NCI-H2081 (cell line): Measurements from ENCODE around the gene HGF.
"Not testable (repeated sequence)": the region's sequence is repeated elsewhere in the genome, so short reads cannot be mapped to it uniquely, and the experiment has no call there.

ENCODE experiments used
- DNase-seq, 2 experiments: peaks; one replicate each; lab custom pipeline; 2025; lab: John Stamatoyannopoulos, UW

HGF gene

GRCh38 chr7:81776161-81776560 is 6.3 kb upstream of the HGF start:
- DNase-seq: no peak

GRCh38 chr7:81775560-81775959 is 5.7 kb upstream of the HGF start:
- no peak for DNase-seq

GRCh38 chr7:81774551-81774950 is 4.7 kb upstream of the HGF start:
- DNase-seq: no peak

GRCh38 chr7:81770728-81771223 is 929 bp upstream of the HGF start:
- DNase-seq: no peak

- no peak for DNase-seq
These were observed 682 bp downstream of the HGF start for GRCh38 chr7:81768951-81769778.

- DNase-seq: peak; percentile 11 to 75
These were observed 1.9 kb downstream of the HGF start for GRCh38 chr7:81767926-81768325.

- no peak for DNase-seq
These were observed 8.0 kb downstream of the HGF start for GRCh38 chr7:81761821-81762220.

GRCh38 chr7:81761031-81761430 is 8.8 kb downstream of the HGF start:
- no peak for DNase-seq

GRCh38 chr7:81754918-81755696 is 14.7 kb downstream of the HGF start:
- no peak for DNase-seq

- no peak for DNase-seq
These were observed 16.5 kb downstream of the HGF start for GRCh38 chr7:81753392-81753791.

GRCh38 chr7:81752318-81752714 is 17.5 kb downstream of the HGF start:
- DNase-seq: no peak

- DNase-seq: no peak
These were observed 18.1 kb downstream of the HGF start for GRCh38 chr7:81751619-81752317.

GRCh38 chr7:81745637-81746036 is 24.2 kb downstream of the HGF start:
- DNase-seq: no peak

GRCh38 chr7:81744389-81744788 is 25.5 kb downstream of the HGF start:
- no peak for DNase-seq

GRCh38 chr7:81743665-81744064 is 26.2 kb downstream of the HGF start:
- no peak for DNase-seq

GRCh38 chr7:81743201-81743600 is 26.6 kb downstream of the HGF start:
- no peak for DNase-seq

GRCh38 chr7:81740403-81740802 is 29.4 kb downstream of the HGF start:
- no peak for DNase-seq

GRCh38 chr7:81736091-81736490 is 33.8 kb downstream of the HGF start:
- no peak for DNase-seq

GRCh38 chr7:81725812-81726127 is 44.1 kb downstream of the HGF start:
- no peak for DNase-seq

GRCh38 chr7:81725003-81725811 is 44.6 kb downstream of the HGF start:
- no peak for DNase-seq

GRCh38 chr7:81722250-81722649 is 47.6 kb downstream of the HGF start:
- not testable (repeated sequence) for DNase-seq

- no peak for DNase-seq
These were observed 48.4 kb downstream of the HGF start for GRCh38 chr7:81721437-81721836.
